Hepatocyte (in vitro differentiated cells): ENCODE data around the gene SLC17A7. TPM values are rescaled to one million over a fixed set of nuclear protein-coding genes. Genes with fewer than 3 reads are reported as not detected.

Source experiments
- DNase-seq: peaks from one replicate; pipeline ENCODE4 v3.0.0-alpha.2; 2016; ENCODE audit warnings: low spot score
- H2AFZ ChIP-seq: fragments of 200-600 bp; sonication (generic); 2 replicates; pipeline ENCODE4 v1.6.0; 2016; ENCODE audit warnings: antibody characterized with exemption, mild to moderate bottlenecking
- H3K27ac ChIP-seq: fragments of 200-600 bp; sonication (generic); 2 replicates; pipeline ENCODE4 v1.5.1; 2016; ENCODE audit warnings: mild to moderate bottlenecking
- H3K27me3 ChIP-seq: fragments of 200-600 bp; sonication (generic); 2 replicates; pipeline ENCODE4 v1.6.1; 2016
- H3K36me3 ChIP-seq: fragments of 200-600 bp; sonication (generic); replicated peaks from 2 replicates; pipeline ENCODE4 v1.5.1; 2016; ENCODE audit warnings: low read depth; ENCODE audit not compliant: insufficient read depth
- H3K4me1 ChIP-seq: fragments of 200-600 bp; sonication (generic); 2 replicates; pipeline ENCODE4 v1.5.1; 2016; ENCODE audit warnings: mild to moderate bottlenecking, moderate library complexity; ENCODE audit not compliant: insufficient read depth
- H3K4me2 ChIP-seq: fragments of 200-600 bp; sonication (generic); 2 replicates; pipeline ENCODE4 v1.6.0; 2016
- H3K4me3 ChIP-seq: fragments of 200-600 bp; sonication (generic); 2 replicates; pipeline ENCODE4 v1.5.1; 2016; ENCODE audit warnings: mild to moderate bottlenecking
- H3K79me2 ChIP-seq: fragments of 200-600 bp; sonication (generic); 2 replicates; pipeline ENCODE4 v1.6.0; 2017; ENCODE audit warnings: mild to moderate bottlenecking
- H3K9me2 ChIP-seq: fragments of 200-600 bp; sonication (generic); replicated peaks from 2 replicates; pipeline ENCODE4 v1.6.0; 2017; ENCODE audit warnings: mild to moderate bottlenecking; ENCODE audit not compliant: insufficient read depth
- H3K9me3 ChIP-seq: fragments of 200-600 bp; sonication (generic); 2 replicates; pipeline ENCODE4 v1.5.1; 2016; ENCODE audit warnings: low read depth, mild to moderate bottlenecking
- H4K20me1 ChIP-seq: fragments of 200-600 bp; sonication (generic); 2 replicates; pipeline ENCODE4 v1.6.0; 2016; ENCODE audit warnings: mild to moderate bottlenecking; ENCODE audit not compliant: insufficient read depth, poor library complexity, severe bottlenecking
- CTCF ChIP-seq: fragments of 200-600 bp; sonication (generic); IDR thresholded peaks from 2 replicates; pipeline ENCODE4 v1.5.1; 2016; ENCODE audit warnings: antibody characterized with exemption, mild to moderate bottlenecking; ENCODE audit not compliant: poor library complexity
- EZH2 ChIP-seq: fragments of 200-600 bp; sonication (generic); IDR thresholded peaks from 2 replicates; pipeline ENCODE4 v1.6.1; 2016; ENCODE audit warnings: antibody characterized with exemption, mild to moderate bottlenecking, borderline replicate concordance
- EZH2phosphoT487 ChIP-seq: fragments of 200-600 bp; sonication (generic); IDR thresholded peaks from one replicate; pipeline ENCODE4 v1.6.1; 2018; ENCODE audit warnings: antibody characterized with exemption, mild to moderate bottlenecking, low read depth, moderate library complexity; ENCODE audit not compliant: unreplicated experiment, severe bottlenecking
- WGBS: methylation state at CpG from one replicate; pipeline ENCODE4 v1.1.6; 2016; ENCODE audit warnings: low lambda C conversion rate; ENCODE audit errors: missing lambda C conversion rate; 5-methylcytosine and 5-hydroxymethylcytosine counted together
- polyA plus RNA-seq: library from polyadenylated mRNA; unstranded; fragments of >200 nt; fragmentation: Nextera tagmentation; extraction: Ambion mirVana; gene quantifications from 2 replicates; pipeline ENCODE4 v1.2.1, GENCODE V29; 2016
- total RNA-seq: library from RNA; depleted of rRNA; stranded (reverse); fragments of >200 nt; gene quantifications from 2 replicates; pipeline ENCODE4 v1.2.3, GENCODE V29; 2014

SLC17A7 gene
- total and polyA plus RNA-seq, 2 experiments from 2014 or later = 0.13 to 0.51 TPM

- Histone ChIP-seq H3K36me3 (no peaks in the 10 kb centered on the region), H3K27ac (no peak overlapping the region), H3K4me3 (no peak overlapping the region), H3K4me2 (no peak overlapping the region), H3K79me2 (no peaks in the 10 kb centered on the region), H3K27me3 (peaks cover 100% of the 10 kb centered on the region), H3K4me1 (no peaks in the 10 kb centered on the region), H2AFZ (no peak overlapping the region), H3K9me3 (no peaks in the 10 kb centered on the region), H3K9me2 (no peaks in the 10 kb centered on the region), H4K20me1 (no peaks in the 10 kb centered on the region)
- 92% methylated on average over 18 of the region's 18 CpGs for WGBS
- TF ChIP-seq EZH2 (no peak), CTCF (no peak), EZH2phosphoT487 (no peak)
- no peak for DNase-seq
These were observed 6.3 kb downstream of the SLC17A7 start for GRCh38 chr19:49434907-49435583.

GRCh38 chr19:49433240-49433901 lies 8.0 kb downstream of the SLC17A7 start:
- Histone ChIP-seq H2AFZ (no peak overlapping the region), H3K4me3 (no peak overlapping the region), H3K27me3 (peaks cover 99% of the 10 kb centered on the region), H3K27ac (no peak overlapping the region), H4K20me1 (no peaks in the 10 kb centered on the region), H3K4me1 (no peaks in the 10 kb centered on the region), H3K4me2 (no peak overlapping the region), H3K36me3 (no peaks in the 10 kb centered on the region), H3K9me2 (no peaks in the 10 kb centered on the region), H3K9me3 (no peaks in the 10 kb centered on the region), H3K79me2 (no peaks in the 10 kb centered on the region)
- TF ChIP-seq EZH2phosphoT487 = no peak
- no peak for TF ChIP-seq EZH2
- no peak for TF ChIP-seq CTCF
- DNase-seq = no peak
- 81% methylated on average over 27 of the region's 31 CpGs for WGBS

GRCh38 chr19:49432141-49433073 lies 8.9 kb downstream of the SLC17A7 start:
- Histone ChIP-seq H3K79me2 (no peaks in the 10 kb centered on the region), H3K9me2 (no peaks in the 10 kb centered on the region), H3K4me2 (no peak overlapping the region), H3K36me3 (no peaks in the 10 kb centered on the region), H3K27ac (no peak overlapping the region), H2AFZ (no peak overlapping the region), H4K20me1 (no peaks in the 10 kb centered on the region), H3K9me3 (no peaks in the 10 kb centered on the region), H3K4me3 (no peak overlapping the region), H3K27me3 (peaks cover 99% of the 10 kb centered on the region), H3K4me1 (peaks cover 7% of the 10 kb centered on the region)
- TF ChIP-seq CTCF (no peak), EZH2 (peak; percentile 93), EZH2phosphoT487 (peak; percentile 45)
- WGBS = 19% methylated on average over 57 of the region's 63 CpGs
- no peak for DNase-seq
